ENCODE measurements around the gene MAB21L4. TPM values are rescaled to one million over a fixed set of nuclear protein-coding genes. Genes with fewer than 3 reads are reported as not detected.

The MAB21L4 gene
- total RNA-seq, 1 donor from 2014 or later: 0.59 TPM

DNA sequence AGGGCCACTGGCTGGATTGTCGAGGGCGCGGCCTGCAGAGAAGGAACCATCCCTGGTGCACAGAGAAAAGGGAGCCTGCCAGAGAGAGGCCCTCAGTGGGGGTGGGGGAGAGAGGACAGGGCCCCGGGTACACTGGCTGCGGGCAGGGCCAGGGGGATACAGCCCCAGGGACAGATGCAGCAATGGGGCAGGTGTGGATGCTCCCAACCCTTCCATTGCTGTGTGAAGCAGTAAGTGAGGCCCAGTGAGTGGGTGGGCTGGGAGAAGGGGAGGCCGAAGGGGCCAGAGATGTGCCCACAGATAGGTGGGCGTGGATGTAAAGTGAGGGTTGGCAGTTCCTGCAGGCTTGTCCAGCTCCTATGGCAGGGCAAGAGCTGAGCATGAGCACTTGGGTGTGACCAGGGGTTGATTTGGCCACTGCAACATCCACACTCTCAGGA, 19.9 kb downstream of the MAB21L4 start:
- Mint-ChIP-seq H3K27ac (ENCODE audit: unreplicated experiment) (no peak overlapping the region), H3K36me3 (ENCODE audit: low read depth, unreplicated experiment) (no peaks in the 10 kb centered on the region), H3K4me1 (ENCODE audit: low read depth, unreplicated experiment) (no peaks in the 10 kb centered on the region), H3K27me3 (ENCODE audit: low read depth, unreplicated experiment) (peaks cover 22% of the 10 kb centered on the region), H3K4me3 (ENCODE audit: unreplicated experiment) (no peak overlapping the region), H3K9me3 (ENCODE audit: unreplicated experiment) (no peaks in the 10 kb centered on the region)
- Histone ChIP-seq H3K4me2 (ENCODE audit: low read length) (no peak overlapping the region), H2AFZ (ENCODE audit: low read depth, low read length) (no peak overlapping the region), H3K36me3 (ENCODE audit: insufficient read depth, low read length) (no peaks in the 10 kb centered on the region), H3K4me1 (ENCODE audit: insufficient read depth, low read length) (peaks cover 3% of the 10 kb centered on the region), H4K20me1 (ENCODE audit: insufficient read depth, low read length) (no peaks in the 10 kb centered on the region), H3K9me3 (ENCODE audit: insufficient read depth, low read depth, low read length) (no peaks in the 10 kb centered on the region), H3K79me2 (ENCODE audit: insufficient read depth, low read length) (no peaks in the 10 kb centered on the region), H3K27me3 (ENCODE audit: insufficient read depth, low read length) (peaks cover 4% of the 10 kb centered on the region), H3K4me3 (ENCODE audit: insufficient read depth, low read depth, low read length) (no peak overlapping the region), H3K27ac (ENCODE audit: low read depth, low read length) (no peak overlapping the region), H3K9ac (ENCODE audit: low read length) (no peak overlapping the region)
- FAIRE-seq: no peak
- no peak for DNase-seq (ENCODE audit: low read depth)
- no peak for TF ChIP-seq EZH2 (IDR thresholded peaks at IDR 0.05; ENCODE audit: insufficient read depth, low read length)
- TF ChIP-seq, protein P1, sequence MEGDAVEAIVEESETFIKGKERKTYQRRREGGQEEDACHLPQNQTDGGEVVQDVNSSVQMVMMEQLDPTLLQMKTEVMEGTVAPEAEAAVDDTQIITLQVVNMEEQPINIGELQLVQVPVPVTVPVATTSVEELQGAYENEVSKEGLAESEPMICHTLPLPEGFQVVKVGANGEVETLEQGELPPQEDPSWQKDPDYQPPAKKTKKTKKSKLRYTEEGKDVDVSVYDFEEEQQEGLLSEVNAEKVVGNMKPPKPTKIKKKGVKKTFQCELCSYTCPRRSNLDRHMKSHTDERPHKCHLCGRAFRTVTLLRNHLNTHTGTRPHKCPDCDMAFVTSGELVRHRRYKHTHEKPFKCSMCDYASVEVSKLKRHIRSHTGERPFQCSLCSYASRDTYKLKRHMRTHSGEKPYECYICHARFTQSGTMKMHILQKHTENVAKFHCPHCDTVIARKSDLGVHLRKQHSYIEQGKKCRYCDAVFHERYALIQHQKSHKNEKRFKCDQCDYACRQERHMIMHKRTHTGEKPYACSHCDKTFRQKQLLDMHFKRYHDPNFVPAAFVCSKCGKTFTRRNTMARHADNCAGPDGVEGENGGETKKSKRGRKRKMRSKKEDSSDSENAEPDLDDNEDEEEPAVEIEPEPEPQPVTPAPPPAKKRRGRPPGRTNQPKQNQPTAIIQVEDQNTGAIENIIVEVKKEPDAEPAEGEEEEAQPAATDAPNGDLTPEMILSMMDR (IDR thresholded peaks at IDR 0.05; ENCODE audit: insufficient read depth, low read depth, low read length): no peak

- Histone ChIP-seq H3K4me1 (ENCODE audit: insufficient read depth, low read length) (peaks cover 3% of the 10 kb centered on the region), H3K4me2 (ENCODE audit: low read length) (no peak overlapping the region), H3K27me3 (ENCODE audit: insufficient read depth, low read length) (peaks cover 4% of the 10 kb centered on the region), H3K36me3 (ENCODE audit: insufficient read depth, low read length) (no peaks in the 10 kb centered on the region), H3K27ac (ENCODE audit: low read depth, low read length) (no peak overlapping the region), H3K9me3 (ENCODE audit: insufficient read depth, low read depth, low read length) (no peaks in the 10 kb centered on the region), H3K9ac (ENCODE audit: low read length) (no peak overlapping the region), H3K79me2 (ENCODE audit: insufficient read depth, low read length) (no peaks in the 10 kb centered on the region), H2AFZ (ENCODE audit: low read depth, low read length) (no peak overlapping the region), H3K4me3 (ENCODE audit: insufficient read depth, low read depth, low read length) (no peak overlapping the region), H4K20me1 (ENCODE audit: insufficient read depth, low read length) (no peaks in the 10 kb centered on the region)
- H3K36me3 Mint-ChIP-seq (ENCODE audit: low read depth, unreplicated experiment): no peaks in the 10 kb centered on the region
- H3K27me3 Mint-ChIP-seq (ENCODE audit: low read depth, unreplicated experiment): peaks cover 27% of the 10 kb centered on the region
- no peak for DNase-seq (ENCODE audit: low read depth)
- H3K4me1 Mint-ChIP-seq (ENCODE audit: low read depth, unreplicated experiment): no peaks in the 10 kb centered on the region
- no peak for TF ChIP-seq EZH2 (IDR thresholded peaks at IDR 0.05; ENCODE audit: insufficient read depth, low read length)
- TF ChIP-seq, protein P1 (IDR thresholded peaks at IDR 0.05; ENCODE audit: insufficient read depth, low read depth, low read length): no peak
- H3K27ac Mint-ChIP-seq (ENCODE audit: unreplicated experiment): no peak overlapping the region
- H3K9me3 Mint-ChIP-seq (ENCODE audit: unreplicated experiment): no peaks in the 10 kb centered on the region
- H3K4me3 Mint-ChIP-seq (ENCODE audit: unreplicated experiment): no peak overlapping the region
- FAIRE-seq: no peak
These were observed 20.5 kb downstream of the MAB21L4 start for GRCh38 chr2:240875228-240876034.

DNA sequence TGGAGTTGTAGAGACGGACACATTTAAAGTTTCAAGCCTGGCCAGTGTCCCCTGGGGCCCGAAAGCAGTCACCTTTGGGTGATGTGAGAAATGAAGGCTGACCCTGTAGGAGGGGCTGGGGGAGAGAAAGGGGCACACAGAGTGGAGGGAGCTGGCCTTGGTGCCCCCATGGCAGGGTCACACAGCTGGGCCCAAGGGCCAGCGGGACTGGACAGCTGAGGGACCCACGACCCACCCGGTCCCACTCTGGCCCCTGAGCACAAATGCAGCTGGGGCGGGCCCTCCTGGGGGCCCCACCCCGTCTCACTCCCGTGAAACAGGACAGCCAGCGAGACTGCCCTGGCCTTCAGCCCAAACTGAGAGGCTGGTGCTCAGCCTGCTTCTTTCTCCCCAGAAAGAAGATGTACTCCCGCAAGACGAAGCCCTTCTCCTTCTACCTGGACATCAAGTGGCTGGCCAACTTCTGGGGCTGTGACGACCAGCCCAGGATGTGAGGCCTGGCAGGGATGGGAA, 21.2 kb downstream of the MAB21L4 start:
- DNase-seq (ENCODE audit: low read depth) (no peak), FAIRE-seq (no peak)
- no peaks in the 10 kb centered on the region for H3K9me3 Mint-ChIP-seq (ENCODE audit: unreplicated experiment)
- no peaks in the 10 kb centered on the region for H3K79me2 ChIP-seq (ENCODE audit: insufficient read depth, low read length)
- no peaks in the 10 kb centered on the region for H4K20me1 ChIP-seq (ENCODE audit: insufficient read depth, low read length)
- H3K4me3 ChIP-seq (ENCODE audit: insufficient read depth, low read depth, low read length): no peak overlapping the region
- no peak overlapping the region for H3K27ac ChIP-seq (ENCODE audit: low read depth, low read length)
- H3K36me3 Mint-ChIP-seq (ENCODE audit: low read depth, unreplicated experiment): no peaks in the 10 kb centered on the region
- TF ChIP-seq, protein P1 (IDR thresholded peaks at IDR 0.05; ENCODE audit: insufficient read depth, low read depth, low read length): no peak
- no peak for TF ChIP-seq EZH2 (IDR thresholded peaks at IDR 0.05; ENCODE audit: insufficient read depth, low read length)
- peaks cover 3% of the 10 kb centered on the region for H3K4me1 ChIP-seq (ENCODE audit: insufficient read depth, low read length)
- no peak overlapping the region for H3K27ac Mint-ChIP-seq (ENCODE audit: unreplicated experiment)
- no peak overlapping the region for H3K9ac ChIP-seq (ENCODE audit: low read length)
- peaks cover 33% of the 10 kb centered on the region for H3K27me3 Mint-ChIP-seq (ENCODE audit: low read depth, unreplicated experiment)
- no peaks in the 10 kb centered on the region for H3K36me3 ChIP-seq (ENCODE audit: insufficient read depth, low read length)
- no peak overlapping the region for H3K4me3 Mint-ChIP-seq (ENCODE audit: unreplicated experiment)
- no peak overlapping the region for H2AFZ ChIP-seq (ENCODE audit: low read depth, low read length)
- H3K27me3 ChIP-seq (ENCODE audit: insufficient read depth, low read length): peaks cover 2% of the 10 kb centered on the region
- H3K9me3 ChIP-seq (ENCODE audit: insufficient read depth, low read depth, low read length): no peaks in the 10 kb centered on the region
- H3K4me2 ChIP-seq (ENCODE audit: low read length): no peak overlapping the region
- no peaks in the 10 kb centered on the region for H3K4me1 Mint-ChIP-seq (ENCODE audit: low read depth, unreplicated experiment)
